Activated CD8-positive, alpha-beta memory T cell treated with anti-CD3 and anti-CD28 coated beads for 48 hours (primary cell): Measurements from ENCODE around the gene IL17REL.

ENCODE experiments used
- DNase-seq, 3 experiments: peaks; one replicate each; pipeline ENCODE4 v3.0.0-alpha.2; 2020; ENCODE audit warnings: low read depth in 2 of 3, low spot score in 2 of 3

The IL17REL gene

DNA sequence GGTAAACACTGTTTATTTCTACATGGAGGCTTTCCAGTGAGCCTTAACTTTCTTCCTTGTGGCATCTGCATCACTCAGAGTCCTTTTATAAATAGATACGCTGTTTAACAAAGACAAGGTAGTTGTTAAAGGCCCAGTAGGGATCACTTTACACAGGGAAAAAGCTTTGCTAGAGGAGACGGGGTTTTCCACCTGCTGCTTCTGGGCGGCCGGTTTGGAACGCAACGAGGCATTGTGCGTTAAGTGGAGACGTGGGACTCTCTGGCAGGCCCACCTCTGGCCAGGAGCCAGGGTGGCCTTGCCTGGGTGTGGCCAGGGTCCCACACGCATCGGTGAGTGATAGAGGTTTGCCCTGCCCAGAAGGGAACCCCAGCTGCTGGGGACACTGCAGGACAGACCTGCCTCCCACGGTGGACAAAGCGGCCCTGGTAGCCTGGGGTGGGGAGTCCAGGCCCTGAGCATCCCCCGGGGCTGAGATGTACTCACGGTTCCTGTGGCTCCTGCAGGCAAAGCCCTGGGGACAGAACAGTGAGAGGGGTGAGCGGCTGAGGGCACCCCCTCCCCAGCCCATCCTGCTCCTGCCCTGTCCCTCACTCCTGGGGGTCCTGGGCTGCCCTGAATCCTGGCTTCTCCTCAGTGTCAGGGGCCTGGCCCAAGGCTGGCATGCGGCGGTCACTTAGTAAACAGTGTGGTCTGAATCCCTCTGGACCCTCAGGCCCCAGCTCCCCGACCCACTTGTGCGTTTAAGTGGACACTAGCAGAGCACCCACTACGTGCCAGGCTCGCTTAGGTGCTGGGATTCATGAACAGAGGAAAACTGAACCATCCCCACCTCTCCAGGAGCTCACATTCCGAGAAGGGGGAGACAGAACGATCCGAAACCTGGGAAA lies 4.2 kb downstream of the IL17REL start:
- DNase-seq = no peak

DNA sequence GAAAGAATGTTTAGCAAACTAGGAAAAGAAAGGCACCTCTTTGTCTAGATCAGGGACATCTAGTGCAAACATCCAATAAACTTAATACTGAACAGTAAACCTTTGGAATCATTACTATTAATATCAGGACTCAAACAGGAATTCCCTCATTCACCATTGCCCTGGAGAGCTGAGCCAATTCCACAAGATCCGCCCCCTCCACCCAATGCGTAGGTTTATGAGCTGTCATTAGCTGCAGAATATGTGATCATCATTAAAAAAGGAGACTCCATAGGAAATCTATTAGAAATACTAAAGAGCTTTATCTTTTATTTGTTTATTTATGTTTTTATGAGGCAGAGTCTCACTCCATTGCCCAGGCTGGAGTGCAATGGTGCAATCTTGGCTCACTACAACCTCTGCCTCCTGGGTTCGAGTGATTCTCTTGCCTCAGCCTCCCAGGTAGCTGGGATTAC lies 5.5 kb downstream of the IL17REL start:
- DNase-seq = no peak

GRCh38 chr22:50004918-50005317 lies 7.6 kb downstream of the IL17REL start:
- DNase-seq = no peak

DNA sequence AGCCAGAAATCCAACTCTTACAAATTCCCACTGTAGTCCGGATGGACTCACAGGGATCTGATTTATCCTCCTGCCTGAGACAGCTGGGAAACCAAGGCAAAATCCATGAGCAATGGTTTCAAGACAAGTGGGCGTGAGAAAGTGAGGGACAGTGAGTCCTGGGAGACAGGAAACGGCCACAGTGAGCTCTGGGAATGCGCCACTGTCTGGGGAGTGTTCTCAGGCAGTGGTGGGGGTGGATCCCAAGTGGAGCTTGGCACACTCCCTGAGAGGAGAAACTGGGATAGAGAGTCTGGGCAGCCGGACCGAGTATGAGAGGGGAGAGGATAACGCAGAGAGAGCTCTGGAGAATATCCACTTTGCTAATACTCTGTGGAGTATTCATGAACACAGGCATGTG lies 9.8 kb downstream of the IL17REL start:
- no peak for DNase-seq

DNA sequence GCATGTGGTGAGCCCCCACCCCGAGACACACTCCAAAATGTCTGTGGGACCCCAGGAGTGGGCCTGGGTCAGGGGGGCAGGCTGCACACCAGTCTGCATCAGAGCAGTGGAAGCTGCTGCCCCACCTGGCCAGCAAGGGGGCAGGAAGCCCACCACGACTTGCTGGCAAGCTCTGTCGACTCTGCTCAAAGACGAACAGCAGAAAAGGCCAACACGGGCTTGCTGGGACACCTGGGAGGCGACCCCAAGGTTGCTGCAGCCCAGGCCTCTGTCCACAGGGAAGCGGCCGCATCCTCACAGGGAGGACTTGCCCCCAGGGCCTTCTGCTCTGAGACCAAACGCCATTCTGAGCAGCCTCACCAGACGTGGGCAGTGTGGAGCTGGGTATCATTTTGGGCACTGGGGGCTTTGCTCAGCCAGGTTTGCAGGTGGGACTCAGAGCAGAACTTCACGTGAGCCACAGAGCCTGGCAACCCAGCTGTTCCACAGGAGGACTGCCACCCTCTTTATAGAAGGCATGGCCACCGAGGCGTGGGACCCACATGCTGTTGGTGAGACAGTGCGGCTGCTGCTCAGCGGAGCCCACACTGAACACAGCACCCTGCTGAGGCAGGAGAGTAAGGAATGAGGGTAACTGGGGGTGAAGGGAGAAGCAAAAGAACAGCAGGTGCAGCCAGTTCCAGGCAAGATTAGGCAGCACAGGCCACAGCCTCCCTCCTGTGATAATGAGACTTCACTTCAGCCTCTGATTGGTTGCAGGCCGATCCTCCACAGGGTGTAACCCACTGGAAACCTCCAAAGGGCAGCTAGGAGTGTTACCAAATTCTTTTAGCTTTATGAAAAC lies 11.0 kb downstream of the IL17REL start:
- DNase-seq = no peak

GRCh38 chr22:50000587-50001387 lies 11.8 kb downstream of the IL17REL start:
- no peak for DNase-seq

DNA sequence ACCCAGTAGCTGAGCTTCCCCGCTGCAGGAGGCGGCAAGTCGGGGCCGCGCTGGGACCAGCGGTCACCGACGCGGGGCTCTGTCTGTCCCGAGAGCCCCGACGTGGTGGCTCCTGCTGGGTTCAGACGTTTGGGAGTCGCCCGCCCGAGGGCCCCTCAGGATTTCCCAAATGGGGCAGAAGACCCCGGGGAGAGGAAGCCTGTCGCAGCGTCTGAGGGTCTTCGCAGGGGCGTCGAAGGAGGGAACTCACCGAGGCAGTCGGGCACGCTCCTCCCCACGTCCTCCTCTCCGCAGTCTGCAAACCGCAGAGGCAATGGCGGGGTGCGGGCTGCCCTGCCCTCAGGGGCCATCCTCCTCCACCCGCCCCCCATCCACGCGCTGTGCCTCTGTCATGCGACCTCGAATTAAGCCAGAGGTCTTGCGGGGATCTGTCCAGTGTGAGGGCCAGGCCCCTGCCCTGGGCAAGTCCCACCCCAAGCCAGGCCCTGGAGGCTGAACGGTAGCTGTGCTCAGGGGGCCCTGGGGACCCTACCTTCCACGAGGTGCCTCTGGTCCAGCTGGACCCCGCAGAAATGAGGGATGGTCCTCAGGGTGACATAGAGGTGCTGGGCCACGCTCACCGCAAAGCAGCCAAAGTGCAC lies 12.5 kb downstream of the IL17REL start:
- DNase-seq = no peak

GRCh38 chr22:49999063-49999945 lies 13.3 kb downstream of the IL17REL start:
- no peak for DNase-seq

- no peak for DNase-seq
These were observed 13.9 kb downstream of the IL17REL start for GRCh38 chr22:49998718-49999062.

GRCh38 chr22:49997932-49998717 lies 14.4 kb downstream of the IL17REL start:
- DNase-seq = no peak

DNA sequence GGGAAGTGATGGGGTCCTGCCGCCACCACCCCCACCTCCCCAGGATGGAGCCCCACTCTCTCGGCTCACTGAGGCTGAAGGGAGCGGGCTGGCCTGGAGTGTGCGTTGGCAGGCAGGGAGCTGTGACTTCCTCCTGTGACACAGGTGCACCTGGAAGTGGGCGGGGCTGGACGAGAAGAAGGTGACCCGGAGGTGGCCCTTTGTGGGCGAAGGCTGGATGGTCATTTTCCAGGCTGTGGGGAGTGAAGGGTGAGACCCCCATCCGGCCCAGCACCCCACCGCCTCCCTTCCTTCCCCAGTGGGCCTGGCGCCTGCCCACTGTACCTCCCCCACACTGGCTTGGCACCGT lies 15.3 kb downstream of the IL17REL start:
- no peak for DNase-seq

DNA sequence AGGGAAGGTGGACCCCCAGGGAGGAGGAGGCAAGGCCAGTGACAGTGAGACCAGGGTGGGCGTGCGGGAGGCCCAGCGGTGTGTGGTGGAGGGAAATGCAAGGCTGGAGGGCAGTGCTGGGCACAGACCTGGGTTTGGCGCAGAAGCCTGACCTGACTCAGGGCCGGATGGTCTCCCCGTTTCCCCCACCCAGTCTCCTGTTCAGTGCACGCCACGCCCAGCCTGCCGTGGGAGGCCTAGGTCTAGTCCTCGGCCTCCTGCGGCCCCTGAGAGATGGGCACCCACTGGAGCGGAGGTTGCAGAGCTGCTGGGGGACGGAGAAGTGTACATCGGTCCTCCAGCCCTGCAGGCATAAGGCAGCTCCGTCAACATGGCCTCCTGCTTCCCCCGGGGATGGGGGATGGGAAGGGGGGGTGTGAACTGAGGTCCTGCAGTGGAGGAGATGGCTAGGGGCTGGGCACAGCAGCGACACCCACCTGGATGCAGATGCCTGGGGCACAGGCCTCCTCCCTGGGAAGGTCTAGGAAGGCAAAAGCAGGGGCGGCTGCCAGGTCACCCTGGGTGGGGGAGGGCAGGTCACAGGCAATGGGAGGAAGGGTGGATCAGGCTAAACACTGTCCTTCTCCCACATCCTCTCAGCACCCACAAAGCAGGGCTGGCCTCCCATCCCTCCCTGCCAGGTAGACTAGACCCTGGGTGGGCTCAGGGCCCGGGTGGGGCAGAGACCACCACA lies 15.9 kb downstream of the IL17REL start:
- DNase-seq = no peak

DNA sequence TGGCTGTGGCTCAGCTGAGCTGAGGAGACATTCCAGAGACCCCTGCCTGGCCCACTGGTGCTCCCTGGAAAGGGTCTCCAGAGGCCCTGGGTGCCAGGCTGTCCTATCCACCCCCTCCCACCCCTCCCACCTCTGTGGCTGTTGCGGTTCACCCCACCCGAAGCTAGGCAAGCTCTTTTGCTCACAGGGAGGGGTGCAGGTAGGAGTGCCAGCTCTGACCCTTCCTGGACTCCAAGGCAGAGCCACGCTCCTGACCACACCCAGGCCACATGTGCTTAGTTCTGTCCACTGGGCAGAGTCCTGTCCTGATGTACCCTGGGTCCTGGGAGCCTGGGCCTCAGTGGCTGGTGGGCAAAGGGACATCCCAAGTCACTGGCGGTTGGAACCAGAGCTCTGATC lies 16.4 kb downstream of the IL17REL start:
- DNase-seq = no peak

- no peak for DNase-seq
These were observed 17.0 kb downstream of the IL17REL start for GRCh38 chr22:49995361-49996118.

DNA sequence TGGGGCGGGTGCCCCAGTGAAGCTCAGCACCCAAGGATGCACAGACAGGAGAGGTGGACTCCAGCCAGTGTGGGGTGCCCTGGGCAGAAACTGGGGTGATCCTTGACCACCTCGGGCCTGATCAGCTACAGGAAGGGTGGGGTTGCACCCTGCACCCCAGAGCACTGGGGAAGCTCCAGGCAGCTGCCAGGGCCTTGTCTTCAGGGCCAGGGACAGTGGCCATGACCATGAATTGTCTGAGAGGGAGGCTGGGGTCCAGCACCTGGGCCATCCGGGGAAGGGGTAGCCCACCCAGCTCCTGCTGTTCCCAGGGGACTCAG lies 17.6 kb downstream of the IL17REL start:
- DNase-seq = no peak

DNA sequence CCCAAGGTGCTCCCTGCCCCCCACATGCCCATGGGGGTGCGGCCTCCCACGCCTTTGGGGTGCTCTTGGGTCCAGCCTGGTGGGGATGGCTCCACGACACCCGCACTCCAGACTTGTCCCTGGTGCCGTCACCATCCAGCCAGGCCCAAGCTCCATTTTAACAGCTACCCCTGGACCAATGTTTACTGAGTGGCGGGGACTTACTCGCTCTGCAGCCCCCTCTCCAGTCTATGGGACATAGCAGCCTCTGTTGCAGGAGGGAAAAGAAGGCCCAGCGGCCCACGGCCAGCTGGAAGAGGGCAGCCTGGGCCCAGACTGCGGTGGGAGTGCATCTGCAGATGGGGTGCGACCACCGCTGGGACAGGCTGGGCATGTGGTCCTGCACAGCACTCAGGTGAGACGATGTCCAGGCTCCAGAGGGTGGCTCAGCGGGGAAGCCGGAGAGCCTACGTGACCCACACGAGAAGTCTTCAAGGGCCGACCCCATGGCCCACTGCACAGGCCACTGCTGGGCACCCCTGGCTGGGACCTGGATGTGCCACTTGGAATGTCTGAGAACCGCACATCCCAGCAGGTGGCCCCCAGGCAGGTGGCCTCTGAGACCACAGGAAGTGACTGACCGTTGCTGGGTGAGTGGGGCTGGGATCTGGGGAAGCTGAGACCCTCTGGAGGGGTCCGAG lies 18.1 kb downstream of the IL17REL start:
- DNase-seq = no peak

DNA sequence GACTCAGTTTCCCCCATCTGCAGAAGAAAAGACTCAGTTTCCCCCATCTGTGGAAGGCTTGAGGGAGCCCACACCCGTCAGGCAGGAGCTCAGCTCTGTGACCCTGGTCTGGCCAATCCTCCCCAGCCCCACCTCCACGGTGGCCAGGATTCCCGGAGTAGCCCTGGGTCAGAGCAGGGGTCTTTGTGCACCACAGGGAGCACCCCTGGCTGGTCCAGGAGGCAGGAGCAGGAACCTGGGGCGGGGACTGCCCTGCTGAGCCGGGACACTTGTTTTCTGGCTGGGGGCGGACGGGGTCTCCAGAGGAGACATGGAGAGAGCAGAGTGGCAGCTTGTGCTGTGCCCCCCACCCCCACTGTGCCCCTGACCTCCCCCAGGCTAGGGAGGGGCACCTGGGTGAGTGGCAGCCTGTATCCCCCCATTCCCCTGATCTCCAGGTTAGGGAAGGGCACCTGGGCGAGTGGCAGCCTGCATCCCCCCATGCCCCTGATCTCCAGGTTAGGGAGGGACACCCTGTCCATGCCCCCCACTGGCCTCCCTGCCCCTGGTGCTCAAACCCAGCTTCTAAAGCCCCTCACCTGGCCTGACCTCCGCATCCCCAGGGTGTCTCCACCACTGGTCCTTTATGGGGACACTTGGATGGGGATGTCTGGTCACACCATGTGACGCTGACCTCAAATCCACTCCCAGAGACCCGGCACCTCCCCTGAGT lies 18.8 kb downstream of the IL17REL start:
- no peak for DNase-seq
